ENCODE results near the gene NARS2.

The NARS2 gene

GRCh38 chr11:78403781-78404180 is 170.9 kb downstream of the NARS2 start:
- DNase-seq: no peak

GRCh38 chr11:78402847-78403246 is 171.8 kb downstream of the NARS2 start:
- peak; percentile 63 for DNase-seq

- no peak for DNase-seq
Measured at GRCh38 chr11:78400702-78401101, 174.0 kb downstream of the NARS2 start.

GRCh38 chr11:78400116-78400515 is 174.5 kb downstream of the NARS2 start:
- DNase-seq: no peak

- no peak for DNase-seq
Measured at GRCh38 chr11:78399136-78399535, 175.5 kb downstream of the NARS2 start.

GRCh38 chr11:78398715-78399114 is 175.9 kb downstream of the NARS2 start:
- DNase-seq: no peak

GRCh38 chr11:78397398-78397797 is 177.3 kb downstream of the NARS2 start:
- peak; percentile 56 for DNase-seq

GRCh38 chr11:78395597-78395996 is 179.1 kb downstream of the NARS2 start:
- no peak for DNase-seq

- no peak for DNase-seq
Measured at GRCh38 chr11:78392854-78393253, 181.8 kb downstream of the NARS2 start.

GRCh38 chr11:78391424-78391823 is 183.2 kb downstream of the NARS2 start:
- DNase-seq: no peak

GRCh38 chr11:78390809-78391208 is 183.9 kb downstream of the NARS2 start:
- peak; percentile 78 for DNase-seq

GRCh38 chr11:78386215-78386941 is 188.3 kb downstream of the NARS2 start:
- DNase-seq: no peak
